HG03045 (cell line): ENCODE data around the gene NCAM1.
"Not testable (repeated sequence)": the region's sequence is repeated elsewhere in the genome, so short reads cannot be mapped to it uniquely, and the experiment has no call there.

ENCODE experiments used
- ATAC-seq: cut with Tn5 transposase; IDR thresholded peaks from one replicate; pipeline ENCODE4 v1.9.1; 2021; ENCODE audit warnings: mild to moderate bottlenecking, moderate library complexity; ENCODE audit not compliant: unreplicated experiment

The NCAM1 gene

GRCh38 chr11:112961146-112961668, at the start of gene NCAM1:
TSS of gene NCAM1 (plus strand) at chr11:112961420.
- no peak for ATAC-seq

- ATAC-seq = no peak
Observed at GRCh38 chr11:112922606-112923005, 38.6 kb upstream of the NCAM1 start.

- not testable (repeated sequence) for ATAC-seq
Observed at GRCh38 chr11:112924836-112925235, 36.4 kb upstream of the NCAM1 start.

GRCh38 chr11:112925516-112926310, 35.5 kb upstream of the NCAM1 start:
- ATAC-seq = no peak

- ATAC-seq = no peak
Observed at GRCh38 chr11:112928136-112928535, 33.1 kb upstream of the NCAM1 start.

- no peak for ATAC-seq
Observed at GRCh38 chr11:112929432-112929831, 31.8 kb upstream of the NCAM1 start.

GRCh38 chr11:112931703-112932102, 29.5 kb upstream of the NCAM1 start:
- no peak for ATAC-seq

GRCh38 chr11:112932593-112932992, 28.6 kb upstream of the NCAM1 start:
- ATAC-seq = no peak

- ATAC-seq = no peak
Observed at GRCh38 chr11:112933970-112934369, 27.2 kb upstream of the NCAM1 start.

GRCh38 chr11:112941104-112941503, 20.1 kb upstream of the NCAM1 start:
- no peak for ATAC-seq

GRCh38 chr11:112942966-112943643, 18.1 kb upstream of the NCAM1 start:
- ATAC-seq = no peak

GRCh38 chr11:112946866-112947265, 14.4 kb upstream of the NCAM1 start:
- ATAC-seq = no peak

GRCh38 chr11:112949781-112950575, 11.2 kb upstream of the NCAM1 start:
- no peak for ATAC-seq

GRCh38 chr11:112958670-112959069, 2.5 kb upstream of the NCAM1 start:
- ATAC-seq = no peak

- ATAC-seq = no peak
Observed at GRCh38 chr11:112961751-112962578, 745 bp downstream of the NCAM1 start.

GRCh38 chr11:112962579-112963367, 1.6 kb downstream of the NCAM1 start:
- ATAC-seq = no peak

- no peak for ATAC-seq
Observed at GRCh38 chr11:112963368-112963955, 2.2 kb downstream of the NCAM1 start.

- ATAC-seq = no peak
Observed at GRCh38 chr11:112965656-112966055, 4.4 kb downstream of the NCAM1 start.

GRCh38 chr11:112966561-112966960, 5.3 kb downstream of the NCAM1 start:
- ATAC-seq = no peak
